ENCODE data around the gene NBAS. TPM values are rescaled to one million over a fixed set of nuclear protein-coding genes. Genes with fewer than 3 reads are reported as not detected.

The NBAS gene
- total RNA-seq, 1 experiment from 2014 or later, result 28.9 TPM

- CTCF ChIA-PET, result no interaction called here
- Histone ChIP-seq H3K9me2 (ENCODE audit: insufficient read depth) (no peaks in the 10 kb centered on the region), H3K36me3 (ENCODE audit: low read depth) (peaks cover 57% of the 10 kb centered on the region), H3K27me3 (ENCODE audit: insufficient read depth, low read depth) (no peaks in the 10 kb centered on the region), H3F3A (ENCODE audit: insufficient read depth, low read depth) (peaks cover 3% of the 10 kb centered on the region; the same call in 1 of the 2 replicates), H3K27ac (no peak overlapping the region), H3K79me2 (ENCODE audit: low read depth) (no peaks in the 10 kb centered on the region), H4K20me1 (ENCODE audit: insufficient read depth) (peaks cover 5% of the 10 kb centered on the region; the same call in 1 of the 2 replicates), H2AFZ (no peak overlapping the region), H3K4me3 (no peak overlapping the region), H3K9me3 (ENCODE audit: insufficient read depth, low read depth) (no peaks in the 10 kb centered on the region), H3K4me1 (replicated peaks; ENCODE audit: insufficient read depth) (no peaks in the 10 kb centered on the region), H3K4me2 (no peak overlapping the region)
- no peak for DNase-seq
- TF ChIP-seq EZH2 (IDR thresholded peaks at IDR 0.05; ENCODE audit: low read depth) (no peak), CTCF (conservative IDR thresholded peaks at IDR 0.05) (no peak)
- intact Hi-C loops (cut with micrococcal nuclease; ENCODE audit: unreplicated experiment), result no loop called here
- POLR2A ChIA-PET (ENCODE audit: unreplicated experiment), result no interaction called here
- no TSS peak for BruUV-seq (replicated peaks)
Measured at GRCh38 chr2:15608392-15608761, 47.2 kb upstream of the NBAS start.

GRCh38 chr2:15607709-15608391 lies 46.7 kb upstream of the NBAS start:
- no TSS peak for BruUV-seq (replicated peaks)
- POLR2A ChIA-PET (ENCODE audit: unreplicated experiment), result no interaction called here
- no peak for DNase-seq
- intact Hi-C loops (cut with micrococcal nuclease; ENCODE audit: unreplicated experiment), result no loop called here
- H4K20me1 ChIP-seq (ENCODE audit: insufficient read depth), result peaks cover 8% of the 10 kb centered on the region; the same call in 1 of the 2 replicates
- no peaks in the 10 kb centered on the region for H3K79me2 ChIP-seq (ENCODE audit: low read depth)
- H3K27me3 ChIP-seq (ENCODE audit: insufficient read depth, low read depth), result no peaks in the 10 kb centered on the region
- CTCF ChIA-PET, result no interaction called here
- no peak overlapping the region for H2AFZ ChIP-seq
- no peak overlapping the region for H3K27ac ChIP-seq
- H3K4me2 ChIP-seq, result no peak overlapping the region
- no peak overlapping the region for H3K4me3 ChIP-seq
- H3F3A ChIP-seq (ENCODE audit: insufficient read depth, low read depth), result no peaks in the 10 kb centered on the region
- peaks cover 62% of the 10 kb centered on the region for H3K36me3 ChIP-seq (ENCODE audit: low read depth)
- H3K4me1 ChIP-seq (replicated peaks; ENCODE audit: insufficient read depth), result no peaks in the 10 kb centered on the region
- TF ChIP-seq EZH2 (IDR thresholded peaks at IDR 0.05; ENCODE audit: low read depth) (no peak), CTCF (conservative IDR thresholded peaks at IDR 0.05) (no peak)
- no peaks in the 10 kb centered on the region for H3K9me2 ChIP-seq (ENCODE audit: insufficient read depth)
- no peaks in the 10 kb centered on the region for H3K9me3 ChIP-seq (ENCODE audit: insufficient read depth, low read depth)

GRCh38 chr2:15606481-15607441 lies 45.6 kb upstream of the NBAS start:
- intact Hi-C loops (cut with micrococcal nuclease; ENCODE audit: unreplicated experiment), result no loop called here
- Histone ChIP-seq H3K4me2 (no peak overlapping the region), H3F3A (ENCODE audit: insufficient read depth, low read depth) (no peaks in the 10 kb centered on the region), H3K4me3 (no peak overlapping the region), H4K20me1 (ENCODE audit: insufficient read depth) (peaks cover 8% of the 10 kb centered on the region; the same call in 1 of the 2 replicates), H3K27me3 (ENCODE audit: insufficient read depth, low read depth) (no peaks in the 10 kb centered on the region), H3K9me3 (ENCODE audit: insufficient read depth, low read depth) (no peaks in the 10 kb centered on the region), H3K27ac (no peak overlapping the region), H3K4me1 (replicated peaks; ENCODE audit: insufficient read depth) (no peaks in the 10 kb centered on the region), H2AFZ (no peak overlapping the region), H3K36me3 (ENCODE audit: low read depth) (peaks cover 73% of the 10 kb centered on the region), H3K79me2 (ENCODE audit: low read depth) (no peaks in the 10 kb centered on the region), H3K9me2 (ENCODE audit: insufficient read depth) (no peaks in the 10 kb centered on the region)
- BruUV-seq (replicated peaks), result no TSS peak
- POLR2A ChIA-PET (ENCODE audit: unreplicated experiment), result no interaction called here
- no peak for DNase-seq
- CTCF ChIA-PET, result no interaction called here
- TF ChIP-seq EZH2 (IDR thresholded peaks at IDR 0.05; ENCODE audit: low read depth) (no peak), CTCF (conservative IDR thresholded peaks at IDR 0.05) (no peak)
